Type B pancreatic cell (in vitro differentiated cells): ENCODE data around the gene CXADR. TPM values are rescaled to one million over a fixed set of nuclear protein-coding genes. Genes with fewer than 3 reads are reported as not detected.

Source experiments
- total RNA-seq: library from RNA; stranded (reverse); gene quantifications from 2 replicates; pipeline ENCODE4 v1.2.1, GENCODE V29; 2021; ENCODE audit warnings: low replicate concordance

The CXADR gene
- total RNA-seq, 1 donor from 2014 or later = 47.3 TPM

Other genes with a start within 250 kb of the CXADR start
- gene BTG3, start 99.9 kb downstream of the CXADR start, total RNA-seq = 37.5 and 47.9 TPM in 2 replicates